Activated CD8-positive, alpha-beta memory T cell treated with anti-CD3 and anti-CD28 coated beads for 48 hours (primary cell): ENCODE data around the gene AJUBA.
"Not testable (repeated sequence)": the region's sequence is repeated elsewhere in the genome, so short reads cannot be mapped to it uniquely, and the experiment has no call there.

ENCODE experiments used
- DNase-seq, 3 experiments: peaks; one replicate each; pipeline ENCODE4 v3.0.0-alpha.2; 2020; ENCODE audit warnings: low read depth in 2 of 3, low spot score in 2 of 3

AJUBA gene

GRCh38 chr14:22952418-22952817, 29.9 kb downstream of the AJUBA start:
- DNase-seq: no peak

GRCh38 chr14:22951795-22952194, 30.6 kb downstream of the AJUBA start:
- DNase-seq: not testable (repeated sequence)

DNA sequence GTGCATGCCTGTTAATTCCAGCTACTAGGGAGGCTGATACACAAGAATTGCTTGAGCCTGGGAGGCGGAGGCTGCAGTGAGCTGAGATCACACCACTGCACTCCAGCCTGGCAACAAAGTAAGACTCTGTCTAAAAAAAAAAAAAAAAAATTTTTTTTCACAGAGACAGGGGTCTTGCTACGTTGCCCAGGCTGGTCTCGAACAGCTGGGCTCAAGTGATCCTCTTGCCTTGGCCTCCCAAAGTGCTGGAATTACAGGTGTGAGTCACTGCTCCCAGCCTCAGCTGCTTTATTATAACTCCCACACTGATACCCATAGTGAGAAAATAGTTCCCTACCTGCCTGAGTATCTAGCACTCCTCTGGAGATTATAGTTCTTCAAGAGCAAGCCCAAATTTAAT, 36.7 kb downstream of the AJUBA start:
- DNase-seq: no peak

DNA sequence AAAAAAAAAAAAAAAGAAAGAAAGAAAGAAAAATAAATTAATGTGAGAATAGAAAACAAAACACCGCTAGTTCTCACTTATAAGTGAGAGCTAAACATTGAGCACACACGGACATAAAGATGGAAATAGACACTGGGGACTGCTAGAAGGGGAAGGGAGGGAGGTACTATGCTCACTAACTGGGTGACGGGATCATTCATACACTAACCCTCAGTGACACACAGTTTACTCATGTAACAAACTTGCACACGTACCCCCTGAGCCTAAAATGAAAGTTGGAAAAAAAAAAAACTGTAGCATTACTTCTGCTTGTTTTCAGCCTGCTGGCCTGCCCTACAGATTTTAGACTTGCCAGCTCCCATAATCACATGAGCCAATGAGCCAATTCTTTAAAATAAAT, 42.7 kb downstream of the AJUBA start:
- no peak for DNase-seq

DNA sequence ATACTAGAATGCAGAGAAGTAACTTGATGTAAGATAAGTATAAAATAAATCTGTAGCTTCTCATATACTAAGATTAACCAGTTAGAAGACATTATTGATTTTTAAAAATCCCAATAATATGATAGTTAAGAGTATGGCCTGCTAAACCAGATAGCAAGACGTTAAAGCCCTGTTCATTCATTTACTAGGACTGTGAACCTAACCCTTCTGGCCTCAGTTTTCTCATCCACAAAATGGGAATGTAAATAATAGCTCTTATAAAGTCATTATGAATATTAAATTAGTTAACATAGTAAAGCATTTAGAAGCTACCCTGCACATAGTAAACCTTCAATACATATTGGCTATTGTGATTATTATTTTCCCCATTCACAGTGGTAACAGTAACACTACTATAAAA, 47.2 kb downstream of the AJUBA start:
- no peak for DNase-seq

DNA sequence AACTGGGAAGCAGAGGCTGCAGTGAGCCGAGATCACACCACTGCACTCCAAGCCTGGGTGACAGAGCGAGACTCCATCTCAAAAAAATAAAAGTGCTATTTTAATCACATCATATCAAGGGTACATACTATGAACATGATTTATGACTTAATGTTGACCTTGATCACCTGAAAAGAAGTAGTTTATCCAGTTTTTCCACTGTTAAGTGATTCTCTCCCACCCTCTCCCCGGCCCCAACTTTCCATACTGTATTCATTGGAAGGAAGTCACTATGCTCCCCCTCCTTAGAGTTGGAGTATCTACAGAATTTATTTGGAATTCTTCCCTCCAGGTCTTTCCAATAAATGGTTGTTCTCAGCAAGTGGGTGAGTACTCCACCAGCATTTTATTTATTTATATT, 50.2 kb downstream of the AJUBA start:
- DNase-seq: no peak

DNA sequence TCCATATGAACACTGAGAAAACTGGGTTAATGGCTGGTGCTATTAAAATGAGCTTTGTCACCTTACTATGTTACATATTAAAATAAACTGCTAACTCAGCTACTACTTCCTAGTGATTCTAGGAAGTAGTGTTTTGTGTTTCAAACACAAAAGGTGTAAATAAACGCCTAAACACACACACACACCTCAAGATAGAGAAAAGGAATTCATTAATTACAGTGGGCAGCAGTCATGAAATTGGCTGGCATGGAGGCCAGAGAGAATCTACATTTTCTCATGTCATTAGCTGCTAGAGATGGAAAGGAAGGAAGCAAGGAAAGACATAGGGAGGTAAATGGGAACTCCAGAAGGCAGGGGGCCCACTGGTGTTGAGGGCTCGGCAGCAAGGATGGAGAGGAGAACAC, 52.4 kb downstream of the AJUBA start:
- no peak for DNase-seq

GRCh38 chr14:22929104-22929960, 53.0 kb downstream of the AJUBA start, which contains the start of gene PRMT5:
PRMT5 (minus strand) TSS chr14:22929376; CDS start chr14:22929361, 15 bp downstream.
- DNase-seq: peak; percentile 90 to 100 (median 99)

GRCh38 chr14:22928237-22929103, 53.9 kb downstream of the AJUBA start:
- no peak for DNase-seq

GRCh38 chr14:22926316-22926715, 56.0 kb downstream of the AJUBA start:
- DNase-seq: no peak

DNA sequence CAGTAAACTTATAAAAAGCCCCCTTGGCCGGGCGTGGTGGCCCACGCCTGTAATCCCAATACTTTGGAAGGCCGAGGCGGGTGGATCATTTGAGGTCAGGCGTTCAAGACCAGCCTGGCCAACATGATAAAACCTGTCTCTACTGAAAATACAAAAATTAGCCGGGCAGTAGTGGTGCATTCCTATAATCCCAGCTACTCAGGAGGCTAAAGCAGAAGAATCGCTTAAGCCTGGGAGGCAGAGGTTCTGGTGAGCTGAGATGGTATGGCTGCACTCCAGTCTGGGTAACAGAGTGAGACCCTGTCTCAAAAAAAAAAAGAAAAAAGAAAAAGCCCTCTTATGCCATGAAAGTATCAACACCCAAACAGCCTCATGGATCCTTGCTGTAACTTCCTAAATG, 56.8 kb downstream of the AJUBA start:
- DNase-seq: no peak

GRCh38 chr14:22923746-22924145, 58.6 kb downstream of the AJUBA start:
- DNase-seq: no peak

- no peak for DNase-seq
Measured at GRCh38 chr14:22922294-22922693, 60.1 kb downstream of the AJUBA start.
